Neural cell (in vitro differentiated cells): Measurements from ENCODE around the gene TDRD12. TPM values are rescaled to one million over a fixed set of nuclear protein-coding genes. Genes with fewer than 3 reads are reported as not detected.

Experiments used
- H2AFZ ChIP-seq: fragments of 200-600, 300-800 bp; sonication (generic), shearing (Covaris generic); 2 replicates; pipeline ENCODE4 v1.6.0; 2014; ENCODE audit warnings: low read depth, mild to moderate bottlenecking, antibody characterized with exemption, low read length, moderate library complexity
- H3F3A ChIP-seq: fragments of 200-600 bp; shearing (Covaris generic); 2 replicates; pipeline ENCODE4 v1.6.1; 2016; ENCODE audit warnings: mild to moderate bottlenecking, moderate library complexity, mixed read lengths, antibody characterized with exemption, low read length; ENCODE audit not compliant: insufficient read depth, poor library complexity, severe bottlenecking
- H3K27ac ChIP-seq: fragments of 200-600, 300-800 bp; sonication (generic), shearing (Covaris generic); 2 replicates; pipeline ENCODE4 v1.5.1; 2014; ENCODE audit warnings: mild to moderate bottlenecking, low read length, moderate library complexity
- H3K27me3 ChIP-seq: fragments of 300-800, 200-600 bp; sonication (generic), shearing (Covaris generic); 2 replicates; pipeline ENCODE4 v1.6.0; 2014; ENCODE audit warnings: mild to moderate bottlenecking, low read depth, low read length, moderate library complexity; ENCODE audit not compliant: insufficient read depth
- H3K36me3 ChIP-seq: fragments of 300-800, 200-600 bp; sonication (generic), shearing (Covaris generic); 2 replicates; pipeline ENCODE4 v1.5.1; 2014; ENCODE audit warnings: mild to moderate bottlenecking, antibody characterized with exemption, low read length, moderate library complexity; ENCODE audit not compliant: insufficient read depth
- H3K4me2 ChIP-seq: fragments of 300-800, 200-600 bp; sonication (generic), shearing (Covaris generic); 2 replicates; pipeline ENCODE4 v1.6.0; 2014; ENCODE audit warnings: mild to moderate bottlenecking, low read length
- H3K4me3 ChIP-seq: fragments of 300-800, 200-600 bp; sonication (generic), shearing (Covaris generic); 2 replicates; pipeline ENCODE4 v1.5.1; 2014; ENCODE audit warnings: mild to moderate bottlenecking, low read length, moderate library complexity
- H3K79me2 ChIP-seq: fragments of 200-600 bp; shearing (Covaris generic); replicated peaks from 2 replicates; pipeline ENCODE4 v1.6.0; 2014; ENCODE audit warnings: mild to moderate bottlenecking, low read length, moderate library complexity; ENCODE audit not compliant: insufficient read depth
- H3K9ac ChIP-seq: fragments of 300-800, 200-600 bp; sonication (generic), shearing (Covaris generic); 2 replicates; pipeline ENCODE4 v1.6.1; 2016; ENCODE audit warnings: mild to moderate bottlenecking, low read length, mixed read lengths
- H3K9me2 ChIP-seq: fragments of 200-600 bp; shearing (Covaris generic); 2 replicates; pipeline ENCODE4 v1.6.1; 2016; ENCODE audit warnings: mild to moderate bottlenecking, low read length, mixed read lengths; ENCODE audit not compliant: insufficient read depth
- H3K9me3 ChIP-seq: fragments of 200-600, 300-800 bp; sonication (generic), shearing (Covaris generic); 2 replicates; pipeline ENCODE4 v1.6.1; 2016; ENCODE audit warnings: mild to moderate bottlenecking, mixed run types, low read length, moderate library complexity, mixed read lengths
- H4K20me1 ChIP-seq: fragments of 200-600 bp; shearing (Covaris generic); 2 replicates; pipeline ENCODE4 v1.6.1; 2016; ENCODE audit warnings: mild to moderate bottlenecking, mixed run types; ENCODE audit not compliant: insufficient read depth
- EP300 ChIP-seq: fragments of 450-650 bp; conservative IDR thresholded peaks from 2 replicates; pipeline ENCODE4 v1.6.1; 2014; ENCODE audit warnings: antibody characterized with exemption, mild to moderate bottlenecking, moderate library complexity; ENCODE audit not compliant: poor library complexity, severe bottlenecking
- MXI1 ChIP-seq: fragments of 450-650 bp; conservative IDR thresholded peaks from 2 replicates; pipeline ENCODE4 v1.6.1; 2014; ENCODE audit warnings: antibody characterized with exemption, mild to moderate bottlenecking; ENCODE audit not compliant: poor library complexity, severe bottlenecking
- RAD21 ChIP-seq: fragments of 450-650 bp; conservative IDR thresholded peaks from 2 replicates; pipeline ENCODE4 v1.6.1; 2014; ENCODE audit warnings: antibody characterized with exemption, mild to moderate bottlenecking, moderate library complexity
- SMC3 ChIP-seq: fragments of 450-650 bp; conservative IDR thresholded peaks from 2 replicates; pipeline ENCODE4 v1.6.1; 2014; ENCODE audit warnings: antibody characterized with exemption, mild to moderate bottlenecking, moderate library complexity; ENCODE audit not compliant: poor library complexity
- TAF1 ChIP-seq: IDR thresholded peaks from 2 replicates; pipeline ENCODE4 v1.6.1; 2012; ENCODE audit warnings: low read depth
- polyA plus RNA-seq: library from polyadenylated mRNA; depleted of rRNA; stranded (reverse); fragments of >200 nt; gene quantifications from 2 replicates; pipeline ENCODE4 v1.2.3, GENCODE V29; 2014
- TF ChIP-seq, protein P1 (sequence below): IDR thresholded peaks from 2 replicates; pipeline ENCODE4 v1.6.1; 2012; ENCODE audit warnings: borderline replicate concordance
- TF ChIP-seq, protein P2 (sequence below): fragments of 450-650 bp; IDR thresholded peaks from 2 replicates; pipeline ENCODE4 v1.5.1; 2014; ENCODE audit warnings: antibody characterized with exemption, mild to moderate bottlenecking, moderate library complexity; ENCODE audit not compliant: poor library complexity, severe bottlenecking

Gene TDRD12
- polyA plus RNA-seq, 1 donor from 2014 or later = 9.2 TPM

DNA sequence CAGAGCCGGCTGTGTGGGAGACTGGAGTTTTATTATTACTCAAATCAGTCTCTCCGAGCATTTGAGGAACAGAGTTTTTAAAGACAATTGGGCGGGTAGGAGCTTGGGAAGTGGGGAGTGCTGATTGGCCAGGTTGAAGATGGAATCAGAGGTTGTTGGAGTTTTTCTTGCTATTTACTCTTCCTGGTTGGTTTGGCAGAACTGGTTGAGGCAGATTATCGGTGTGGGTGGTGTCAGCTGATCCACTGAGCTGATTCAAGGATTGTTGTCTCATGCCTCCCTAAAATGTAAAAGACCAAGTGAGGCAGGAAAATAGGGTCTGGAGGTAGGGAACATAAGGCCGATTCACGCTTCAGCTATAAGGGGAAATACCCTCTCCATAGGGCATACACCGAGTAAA, 1.3 kb upstream of the TDRD12 start:
- no peaks in the 10 kb centered on the region for H4K20me1 ChIP-seq
- H3K79me2 ChIP-seq = no peaks in the 10 kb centered on the region
- TF ChIP-seq, protein P1, sequence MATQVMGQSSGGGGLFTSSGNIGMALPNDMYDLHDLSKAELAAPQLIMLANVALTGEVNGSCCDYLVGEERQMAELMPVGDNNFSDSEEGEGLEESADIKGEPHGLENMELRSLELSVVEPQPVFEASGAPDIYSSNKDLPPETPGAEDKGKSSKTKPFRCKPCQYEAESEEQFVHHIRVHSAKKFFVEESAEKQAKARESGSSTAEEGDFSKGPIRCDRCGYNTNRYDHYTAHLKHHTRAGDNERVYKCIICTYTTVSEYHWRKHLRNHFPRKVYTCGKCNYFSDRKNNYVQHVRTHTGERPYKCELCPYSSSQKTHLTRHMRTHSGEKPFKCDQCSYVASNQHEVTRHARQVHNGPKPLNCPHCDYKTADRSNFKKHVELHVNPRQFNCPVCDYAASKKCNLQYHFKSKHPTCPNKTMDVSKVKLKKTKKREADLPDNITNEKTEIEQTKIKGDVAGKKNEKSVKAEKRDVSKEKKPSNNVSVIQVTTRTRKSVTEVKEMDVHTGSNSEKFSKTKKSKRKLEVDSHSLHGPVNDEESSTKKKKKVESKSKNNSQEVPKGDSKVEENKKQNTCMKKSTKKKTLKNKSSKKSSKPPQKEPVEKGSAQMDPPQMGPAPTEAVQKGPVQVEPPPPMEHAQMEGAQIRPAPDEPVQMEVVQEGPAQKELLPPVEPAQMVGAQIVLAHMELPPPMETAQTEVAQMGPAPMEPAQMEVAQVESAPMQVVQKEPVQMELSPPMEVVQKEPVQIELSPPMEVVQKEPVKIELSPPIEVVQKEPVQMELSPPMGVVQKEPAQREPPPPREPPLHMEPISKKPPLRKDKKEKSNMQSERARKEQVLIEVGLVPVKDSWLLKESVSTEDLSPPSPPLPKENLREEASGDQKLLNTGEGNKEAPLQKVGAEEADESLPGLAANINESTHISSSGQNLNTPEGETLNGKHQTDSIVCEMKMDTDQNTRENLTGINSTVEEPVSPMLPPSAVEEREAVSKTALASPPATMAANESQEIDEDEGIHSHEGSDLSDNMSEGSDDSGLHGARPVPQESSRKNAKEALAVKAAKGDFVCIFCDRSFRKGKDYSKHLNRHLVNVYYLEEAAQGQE = no peak
- TF ChIP-seq TAF1 = no peak
- TF ChIP-seq RAD21 = no peak
- no peak for TF ChIP-seq SMC3
- TF ChIP-seq, protein P2, sequence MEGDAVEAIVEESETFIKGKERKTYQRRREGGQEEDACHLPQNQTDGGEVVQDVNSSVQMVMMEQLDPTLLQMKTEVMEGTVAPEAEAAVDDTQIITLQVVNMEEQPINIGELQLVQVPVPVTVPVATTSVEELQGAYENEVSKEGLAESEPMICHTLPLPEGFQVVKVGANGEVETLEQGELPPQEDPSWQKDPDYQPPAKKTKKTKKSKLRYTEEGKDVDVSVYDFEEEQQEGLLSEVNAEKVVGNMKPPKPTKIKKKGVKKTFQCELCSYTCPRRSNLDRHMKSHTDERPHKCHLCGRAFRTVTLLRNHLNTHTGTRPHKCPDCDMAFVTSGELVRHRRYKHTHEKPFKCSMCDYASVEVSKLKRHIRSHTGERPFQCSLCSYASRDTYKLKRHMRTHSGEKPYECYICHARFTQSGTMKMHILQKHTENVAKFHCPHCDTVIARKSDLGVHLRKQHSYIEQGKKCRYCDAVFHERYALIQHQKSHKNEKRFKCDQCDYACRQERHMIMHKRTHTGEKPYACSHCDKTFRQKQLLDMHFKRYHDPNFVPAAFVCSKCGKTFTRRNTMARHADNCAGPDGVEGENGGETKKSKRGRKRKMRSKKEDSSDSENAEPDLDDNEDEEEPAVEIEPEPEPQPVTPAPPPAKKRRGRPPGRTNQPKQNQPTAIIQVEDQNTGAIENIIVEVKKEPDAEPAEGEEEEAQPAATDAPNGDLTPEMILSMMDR = no peak
- TF ChIP-seq EP300 = no peak
- no peak overlapping the region for H2AFZ ChIP-seq
- no peak overlapping the region for H3K27ac ChIP-seq
- H3K9me2 ChIP-seq = no peaks in the 10 kb centered on the region
- no peak overlapping the region for H3K9ac ChIP-seq
- H3F3A ChIP-seq = no peaks in the 10 kb centered on the region
- H3K4me3 ChIP-seq = no peak overlapping the region
- no peaks in the 10 kb centered on the region for H3K27me3 ChIP-seq
- H3K4me2 ChIP-seq = no peak overlapping the region
- H3K9me3 ChIP-seq = no peaks in the 10 kb centered on the region
- H3K36me3 ChIP-seq = no peaks in the 10 kb centered on the region

DNA sequence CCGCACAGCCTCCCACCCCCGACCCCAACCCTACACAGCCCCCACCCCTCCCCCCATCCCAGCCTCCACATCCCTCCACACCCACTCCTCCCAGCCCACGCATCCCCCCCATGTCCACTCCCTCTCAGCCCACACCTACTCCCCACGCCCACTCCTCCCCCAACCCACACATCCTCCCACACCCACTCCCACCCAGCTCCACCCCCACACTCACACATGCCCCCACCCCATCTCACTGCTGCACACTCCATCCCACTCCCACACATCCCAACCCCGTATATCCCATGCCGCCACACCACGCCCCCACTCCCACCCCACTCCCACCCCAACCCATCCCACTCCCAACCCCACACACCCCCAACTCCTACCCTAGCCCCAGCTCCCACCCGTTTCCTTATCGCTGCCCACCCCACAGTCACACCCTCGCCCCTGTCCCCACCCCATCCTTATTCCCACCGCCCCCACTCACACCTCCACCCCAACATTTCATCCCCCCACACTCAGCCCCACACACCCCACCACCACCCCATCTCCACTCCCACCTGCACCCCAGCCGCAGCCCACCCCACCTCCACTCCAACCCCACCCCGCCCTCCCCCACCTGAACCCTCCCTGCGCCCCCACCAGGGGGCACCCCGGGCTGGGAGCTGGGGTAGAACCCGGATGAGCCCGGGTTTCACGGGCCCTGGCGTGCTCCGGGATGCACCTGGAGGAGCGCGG, 809 bp downstream of the TDRD12 start:
- Histone ChIP-seq H3K4me3 (no peak overlapping the region), H3K36me3 (no peaks in the 10 kb centered on the region), H4K20me1 (no peaks in the 10 kb centered on the region), H3K27ac (no peak overlapping the region), H3K9ac (no peak overlapping the region), H3K4me2 (no peak overlapping the region), H3K9me2 (no peaks in the 10 kb centered on the region), H3K79me2 (no peaks in the 10 kb centered on the region), H3K9me3 (no peaks in the 10 kb centered on the region), H2AFZ (no peak overlapping the region), H3K27me3 (no peaks in the 10 kb centered on the region), H3F3A (no peaks in the 10 kb centered on the region)
- no peak for TF ChIP-seq EP300
- TF ChIP-seq TAF1 = no peak
- no peak for TF ChIP-seq SMC3
- no peak for TF ChIP-seq MXI1
- TF ChIP-seq, protein P2 = no peak
